ENCODE data around the gene RIMKLA.

The RIMKLA gene

GRCh38 chr1:42364089-42364488 is 16.5 kb upstream of the RIMKLA start:
- H3K4me3 Mint-ChIP-seq = no peak overlapping the region
- peaks cover 3% of the 10 kb centered on the region for H3K4me1 Mint-ChIP-seq
- no peak overlapping the region for H3K27ac Mint-ChIP-seq
- DNase-seq (no peak), ATAC-seq (no peak)
- H3K9me3 Mint-ChIP-seq = no peaks in the 10 kb centered on the region
- peaks cover 7% of the 10 kb centered on the region for H3K27me3 Mint-ChIP-seq
- no peaks in the 10 kb centered on the region for H3K36me3 Mint-ChIP-seq (ENCODE audit: low read depth)

DNA sequence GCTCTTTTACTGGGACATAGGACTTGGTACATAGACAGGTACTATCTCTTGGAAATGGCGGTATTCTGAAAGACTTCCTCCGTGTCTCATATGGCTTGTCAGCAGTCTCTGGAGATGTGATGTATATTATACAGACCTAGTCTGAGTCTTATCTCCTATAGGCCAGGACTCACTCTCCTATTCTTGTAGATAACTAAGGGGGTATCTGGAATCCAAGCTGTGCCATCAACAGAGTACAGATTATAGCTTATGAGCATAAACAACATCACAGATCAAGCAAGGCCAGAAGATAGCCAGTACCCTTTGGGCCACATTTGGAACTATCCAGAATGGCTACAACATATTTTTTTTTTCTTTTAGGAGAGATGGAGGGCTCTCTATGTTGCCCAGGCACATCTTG is 16.1 kb upstream of the RIMKLA start:
- ATAC-seq = no peak

DNA sequence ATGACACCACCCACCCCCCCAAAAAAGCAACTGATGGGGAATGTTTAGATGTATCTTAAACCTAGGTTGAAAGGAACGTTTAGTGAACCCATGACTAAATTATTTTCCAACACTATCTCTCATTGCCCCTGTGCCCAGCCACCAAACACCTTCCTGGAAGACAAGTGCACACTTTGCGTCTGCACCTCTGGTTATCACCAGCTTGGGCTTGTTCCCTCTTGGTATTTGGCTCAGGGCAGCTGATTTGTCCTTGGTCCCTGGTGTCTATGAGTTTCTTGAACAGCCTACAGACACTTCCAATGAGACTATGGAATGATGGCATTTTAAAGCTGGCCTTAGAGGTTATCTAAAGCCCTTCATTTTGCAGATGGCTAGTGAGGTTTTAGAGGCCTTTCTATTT is 15.5 kb upstream of the RIMKLA start:
- Mint-ChIP-seq H3K4me1 (no peaks in the 10 kb centered on the region), H3K36me3 (ENCODE audit: low read depth) (no peaks in the 10 kb centered on the region), H3K27me3 (peaks cover 12% of the 10 kb centered on the region), H3K9me3 (no peaks in the 10 kb centered on the region), H3K27ac (no peak overlapping the region), H3K4me3 (no peak overlapping the region)
- no peak for ATAC-seq
- no peak for DNase-seq

More for the DNA sequence above, 16.1 kb upstream of the RIMKLA start:
- H3K4me1 Mint-ChIP-seq = no peaks in the 10 kb centered on the region
- no peak for DNase-seq
- no peak overlapping the region for H3K27ac Mint-ChIP-seq
- no peak overlapping the region for H3K4me3 Mint-ChIP-seq
- H3K9me3 Mint-ChIP-seq = no peaks in the 10 kb centered on the region
- H3K27me3 Mint-ChIP-seq = peaks cover 7% of the 10 kb centered on the region
- H3K36me3 Mint-ChIP-seq (ENCODE audit: low read depth) = no peaks in the 10 kb centered on the region

DNA sequence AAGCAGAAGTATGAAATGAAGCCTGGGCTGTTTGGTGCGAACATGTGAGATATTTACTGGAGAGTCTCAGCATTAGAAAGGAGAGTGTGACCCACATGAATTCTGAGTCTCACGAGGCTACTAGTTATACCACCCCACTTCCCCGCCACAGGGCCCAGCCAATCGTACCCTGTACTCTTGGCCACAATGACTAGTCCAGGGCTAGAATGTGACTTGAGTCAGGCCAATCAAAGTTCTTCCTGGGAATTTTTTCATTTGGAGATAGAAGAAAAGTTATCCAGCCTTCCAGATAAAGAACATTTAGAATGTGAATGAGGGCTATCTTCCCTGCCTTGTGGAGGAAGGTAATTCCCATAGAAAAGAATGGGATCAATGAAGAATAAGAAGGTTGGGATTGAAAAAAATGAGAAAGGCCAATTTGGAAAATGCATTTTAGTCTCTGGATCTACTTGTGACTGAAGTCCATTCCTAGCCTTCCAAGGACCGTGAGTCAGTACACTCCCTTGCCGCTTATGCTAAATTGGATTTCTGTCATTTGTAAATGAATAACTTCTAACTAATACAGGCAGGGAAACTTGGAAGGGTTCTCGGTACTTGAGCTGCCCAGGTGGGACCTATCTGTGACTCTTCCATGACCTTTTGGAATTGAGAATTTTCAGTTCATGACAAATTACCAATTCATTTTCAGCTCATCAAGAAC is 12.3 kb upstream of the RIMKLA start:
- DNase-seq (no peak), ATAC-seq (no peak)
- Mint-ChIP-seq H3K27me3 (peaks cover 7% of the 10 kb centered on the region), H3K9me3 (no peaks in the 10 kb centered on the region), H3K4me1 (no peaks in the 10 kb centered on the region), H3K4me3 (no peak overlapping the region), H3K36me3 (ENCODE audit: low read depth) (no peaks in the 10 kb centered on the region), H3K27ac (no peak overlapping the region)

GRCh38 chr1:42369471-42369870 is 11.1 kb upstream of the RIMKLA start:
- Mint-ChIP-seq H3K4me3 (no peak overlapping the region), H3K9me3 (no peaks in the 10 kb centered on the region)

GRCh38 chr1:42370876-42371549 is 9.6 kb upstream of the RIMKLA start:
- Mint-ChIP-seq H3K27me3 (peaks cover 9% of the 10 kb centered on the region), H3K27ac (no peak overlapping the region), H3K4me1 (no peaks in the 10 kb centered on the region), H3K9me3 (no peaks in the 10 kb centered on the region), H3K36me3 (ENCODE audit: low read depth) (no peaks in the 10 kb centered on the region), H3K4me3 (no peak overlapping the region)
- ATAC-seq (no peak), DNase-seq (no peak)

More at GRCh38 chr1:42369471-42369870, 11.1 kb upstream of the RIMKLA start:
- no peaks in the 10 kb centered on the region for H3K4me1 Mint-ChIP-seq
- no peaks in the 10 kb centered on the region for H3K36me3 Mint-ChIP-seq (ENCODE audit: low read depth)
- H3K27me3 Mint-ChIP-seq = peaks cover 9% of the 10 kb centered on the region
- no peak overlapping the region for H3K27ac Mint-ChIP-seq
- DNase-seq (no peak), ATAC-seq (no peak)

DNA sequence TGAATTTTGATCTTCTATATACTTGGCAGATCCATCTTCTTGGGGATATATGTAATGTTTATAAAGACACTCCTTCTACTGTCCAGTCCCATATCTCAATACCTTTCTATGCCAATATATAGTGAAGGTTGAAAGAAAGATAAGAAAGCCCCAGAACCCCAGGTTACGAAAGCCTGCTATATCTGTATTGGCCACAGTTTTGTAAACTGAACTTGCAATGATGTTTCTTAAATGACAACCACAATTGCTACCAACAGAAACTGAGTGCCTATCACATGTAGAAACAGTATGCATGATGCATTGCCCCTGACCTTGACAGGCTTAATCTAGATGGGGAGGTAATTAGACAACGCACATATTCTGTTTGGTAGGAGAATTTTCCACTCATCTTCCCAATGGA is 7.8 kb upstream of the RIMKLA start:
- H3K36me3 Mint-ChIP-seq (ENCODE audit: low read depth) = no peaks in the 10 kb centered on the region
- no peak for ATAC-seq
- H3K4me1 Mint-ChIP-seq = no peaks in the 10 kb centered on the region
- no peak overlapping the region for H3K27ac Mint-ChIP-seq
- H3K9me3 Mint-ChIP-seq = no peaks in the 10 kb centered on the region
- H3K4me3 Mint-ChIP-seq = no peak overlapping the region
- DNase-seq = no peak
- H3K27me3 Mint-ChIP-seq = peaks cover 17% of the 10 kb centered on the region

DNA sequence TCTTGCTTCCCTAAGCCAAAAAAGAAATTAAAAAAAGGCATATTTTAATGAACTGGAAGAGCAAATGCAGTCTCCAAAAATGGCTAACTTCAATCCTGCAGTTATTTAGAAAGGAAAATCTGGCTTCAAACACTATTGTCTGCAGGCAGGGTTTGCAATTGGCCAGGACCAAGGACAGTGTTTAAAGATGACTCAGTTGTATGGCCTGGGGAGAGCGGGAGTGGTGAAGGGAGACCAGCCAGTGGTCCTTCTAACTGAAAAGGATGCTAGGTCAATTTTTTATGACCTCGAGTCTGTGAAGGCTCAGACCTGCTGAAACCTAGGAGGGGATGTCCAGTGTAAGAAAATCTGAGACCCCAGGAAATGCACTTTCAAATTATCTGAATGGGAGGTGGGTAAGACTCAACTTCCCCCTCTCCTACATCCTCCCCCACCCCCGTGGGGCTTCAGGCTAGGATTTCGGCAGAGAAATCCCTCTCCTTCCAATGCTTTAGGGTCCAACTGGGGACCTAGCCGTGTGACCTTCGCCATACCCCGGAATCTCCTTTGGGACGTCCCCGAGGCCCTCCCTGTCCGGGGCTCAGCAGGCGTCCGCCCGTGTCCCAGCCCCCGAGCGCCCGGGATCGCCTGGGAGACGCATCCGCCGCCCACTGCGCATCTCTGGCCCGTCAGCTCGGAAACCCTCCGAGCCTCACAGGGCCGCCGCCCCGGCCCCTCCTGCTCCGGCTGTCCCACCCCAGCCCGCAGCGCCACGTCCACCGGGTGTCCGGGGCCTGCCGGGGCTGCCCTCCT is 602 bp upstream of the RIMKLA start:
- Mint-ChIP-seq H3K4me3 (peak overlapping the region; percentile 77), H3K27me3 (peaks cover 47% of the 10 kb centered on the region), H3K4me1 (peaks cover 11% of the 10 kb centered on the region), H3K9me3 (no peaks in the 10 kb centered on the region), H3K36me3 (ENCODE audit: low read depth) (no peaks in the 10 kb centered on the region), H3K27ac (no peak overlapping the region)
- peak; percentile 58 for ATAC-seq
- DNase-seq = peak; percentile 38

DNA sequence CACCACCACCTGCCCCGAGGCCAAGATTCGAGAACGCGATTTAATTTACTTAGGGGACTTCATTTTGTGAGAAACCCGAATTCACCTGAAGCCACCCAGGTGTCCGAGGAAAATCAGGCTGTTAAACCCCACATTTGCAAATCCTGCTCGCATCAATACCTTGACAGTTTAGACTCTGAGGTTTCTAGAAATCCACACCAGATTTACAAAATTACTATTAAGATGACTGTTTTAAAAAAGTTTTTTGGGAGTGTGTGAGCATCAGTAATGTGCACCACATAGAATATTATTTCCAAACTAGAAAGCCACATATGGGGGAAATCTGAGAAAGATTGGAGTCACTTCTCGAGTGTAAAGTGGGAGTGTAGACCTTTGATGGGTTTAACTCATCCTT is 685 bp downstream of the RIMKLA start:
- Mint-ChIP-seq H3K27me3 (peaks cover 51% of the 10 kb centered on the region), H3K9me3 (no peaks in the 10 kb centered on the region), H3K4me1 (peaks cover 11% of the 10 kb centered on the region), H3K36me3 (ENCODE audit: low read depth) (no peaks in the 10 kb centered on the region), H3K4me3 (peak overlapping the region; percentile 70), H3K27ac (no peak overlapping the region)
- ATAC-seq (no peak), DNase-seq (no peak)

DNA sequence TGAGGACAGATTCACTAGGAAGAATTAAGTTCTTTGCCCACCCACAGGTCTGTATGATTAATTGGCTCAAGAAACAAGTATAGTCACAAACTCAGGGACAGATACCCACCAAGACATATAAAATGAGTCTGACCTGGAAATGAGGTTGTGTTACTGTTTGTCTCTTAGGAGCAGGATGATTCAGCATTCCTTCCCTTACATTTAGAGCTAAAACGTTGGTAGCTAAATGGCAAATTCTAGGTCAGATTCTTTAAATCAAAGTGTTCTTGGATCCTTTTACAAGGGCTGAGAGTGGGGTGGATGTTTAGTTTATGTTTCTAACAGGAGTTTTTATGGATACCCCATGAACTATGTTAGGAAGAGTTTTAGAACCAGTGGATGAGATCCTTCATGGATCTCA is 4.7 kb downstream of the RIMKLA start:
- H3K4me3 Mint-ChIP-seq = no peak overlapping the region
- no peaks in the 10 kb centered on the region for H3K9me3 Mint-ChIP-seq
- ATAC-seq (no peak), DNase-seq (no peak)
- H3K4me1 Mint-ChIP-seq = peaks cover 8% of the 10 kb centered on the region
- H3K36me3 Mint-ChIP-seq (ENCODE audit: low read depth) = no peaks in the 10 kb centered on the region
- no peak overlapping the region for H3K27ac Mint-ChIP-seq
- H3K27me3 Mint-ChIP-seq = peaks cover 34% of the 10 kb centered on the region

- H3K4me1 Mint-ChIP-seq = peaks cover 8% of the 10 kb centered on the region
- H3K9me3 Mint-ChIP-seq = no peaks in the 10 kb centered on the region
- H3K27me3 Mint-ChIP-seq = peaks cover 33% of the 10 kb centered on the region
- DNase-seq (no peak), ATAC-seq (no peak)
- no peak overlapping the region for H3K27ac Mint-ChIP-seq
- H3K4me3 Mint-ChIP-seq = no peak overlapping the region
- no peaks in the 10 kb centered on the region for H3K36me3 Mint-ChIP-seq (ENCODE audit: low read depth)
Measured at GRCh38 chr1:42386051-42386450, 5.5 kb downstream of the RIMKLA start.

GRCh38 chr1:42392255-42392654 is 11.7 kb downstream of the RIMKLA start:
- Mint-ChIP-seq H3K27ac (no peak overlapping the region), H3K9me3 (no peaks in the 10 kb centered on the region), H3K4me3 (no peak overlapping the region), H3K4me1 (peaks cover 7% of the 10 kb centered on the region), H3K36me3 (ENCODE audit: low read depth) (no peaks in the 10 kb centered on the region), H3K27me3 (peaks cover 7% of the 10 kb centered on the region)
- ATAC-seq (no peak), DNase-seq (no peak)

DNA sequence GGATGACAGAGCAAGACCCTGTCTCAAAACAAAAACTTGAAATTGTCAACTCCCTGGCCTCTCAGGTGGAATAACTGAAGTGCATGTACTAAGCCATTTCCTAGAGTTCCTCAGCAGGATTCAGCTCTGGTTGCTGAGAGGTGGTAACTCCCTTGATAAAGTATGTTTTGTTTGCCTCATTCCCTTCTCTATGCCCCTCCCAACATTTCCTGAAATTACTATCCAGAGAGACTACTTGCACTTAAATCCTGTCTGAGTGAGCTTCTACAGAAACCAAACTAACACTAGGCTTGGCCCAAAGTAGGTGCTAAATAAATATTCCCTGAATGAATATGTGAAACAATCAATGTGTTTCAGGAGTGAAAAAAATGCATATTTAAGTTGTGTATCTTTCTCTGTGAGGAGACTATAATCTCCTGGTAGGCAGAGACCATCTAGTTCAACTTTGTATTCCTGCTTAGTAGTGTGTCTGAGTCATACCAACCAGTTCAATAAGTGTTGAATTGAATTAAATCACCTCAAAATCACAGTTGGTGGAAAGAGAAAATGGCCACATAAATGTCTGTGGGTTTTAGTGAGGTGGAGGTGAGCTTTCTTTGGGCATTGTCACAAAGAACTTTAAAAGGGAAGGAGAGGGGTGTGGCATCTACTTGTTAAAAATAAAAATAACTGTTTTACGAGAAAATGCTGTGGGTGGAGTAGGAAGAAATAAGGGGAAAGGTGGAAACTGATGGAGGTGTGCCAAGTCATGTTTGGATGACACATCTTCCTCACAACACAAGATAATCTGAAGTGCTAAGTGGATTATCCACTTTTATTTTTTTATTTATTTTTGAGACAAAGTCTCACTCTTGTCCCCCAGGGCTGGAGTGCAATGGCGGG is 12.6 kb downstream of the RIMKLA start:
- peaks cover 7% of the 10 kb centered on the region for H3K4me1 Mint-ChIP-seq
- ATAC-seq (peak; percentile 82), DNase-seq (no peak)
- no peaks in the 10 kb centered on the region for H3K36me3 Mint-ChIP-seq (ENCODE audit: low read depth)
- peaks cover 3% of the 10 kb centered on the region for H3K27me3 Mint-ChIP-seq
- no peak overlapping the region for H3K27ac Mint-ChIP-seq
- H3K9me3 Mint-ChIP-seq = no peaks in the 10 kb centered on the region
- no peak overlapping the region for H3K4me3 Mint-ChIP-seq
